ENCODE measurements around the gene NYAP2.

DNA sequence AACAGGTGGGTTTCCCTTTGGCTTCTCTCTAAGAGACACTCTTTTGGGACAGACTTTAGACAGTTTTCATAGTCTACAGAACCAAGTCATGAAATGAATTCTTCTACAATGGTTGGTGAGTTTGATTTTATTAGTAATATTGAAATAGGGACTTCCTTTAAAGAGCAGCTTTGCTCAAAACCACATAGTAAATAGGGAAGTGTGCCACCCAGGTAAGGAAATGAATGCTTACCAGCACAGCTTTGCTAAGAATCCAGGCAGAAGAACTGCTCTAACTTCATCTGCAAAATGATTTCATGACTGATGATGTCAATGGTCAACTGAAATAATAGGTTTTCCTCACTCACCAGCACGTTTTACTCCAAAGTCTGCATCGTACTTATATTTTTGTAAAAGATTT is 89.2 kb downstream of the NYAP2 start:
- TF ChIP-seq CTCF (conservative IDR thresholded peaks at IDR 0.05; ENCODE audit: low read length) (no peak), EZH2phosphoT487 (IDR thresholded peaks at IDR 0.05; ENCODE audit: borderline replicate concordance) (no peak)
